Heart left ventricle (tissue), 16 donors: Measurements from ENCODE around the gene CCDC197. TPM values are rescaled to one million over a fixed set of nuclear protein-coding genes. Genes with fewer than 3 reads are reported as not detected.

Source experiments
- ATAC-seq, 4 donors: fragments of 200-7000 bp; cut with Tn5 transposase; one replicate each; pipeline ENCODE4 v1.9.1; 2020 to 2022; ENCODE audit warnings: moderate library complexity in 4 of 4, mild to moderate bottlenecking in 3 of 4, moderate number of reproducible peaks in 1 of 4
- DNase-seq, 5 donors: peaks; one replicate each; pipeline ENCODE4 v3.0.0-alpha.2; 2020
- H3K27ac ChIP-seq, 12 donors: fragments of 200-600 bp; sonication (generic) in 4 of 12; one replicate each; pipeline versions ENCODE4 v1.5.0 to v1.8.0; 2016 to 2022; ENCODE audit warnings: mild to moderate bottlenecking in 2 of 12
- H3K27me3 ChIP-seq, 9 donors: fragments of 200-600 bp; sonication (generic) in 2 of 9; one replicate each; pipeline versions ENCODE4 v1.5.1 to v1.8.0; 2016 to 2022; ENCODE audit warnings: mild to moderate bottlenecking in 3 of 9
- H3K36me3 ChIP-seq, 9 donors: fragments of 200-600 bp; sonication (generic) in 2 of 9; one replicate each; pipeline versions ENCODE4 v1.5.0 to v1.8.0; 2018 to 2022; ENCODE audit warnings: mild to moderate bottlenecking in 2 of 9
- H3K4me1 ChIP-seq, 12 donors: fragments of 200-600 bp; sonication (generic) in 4 of 12; one replicate each; pipeline versions ENCODE4 v1.5.0 to v1.8.0; 2016 to 2022; ENCODE audit warnings: mild to moderate bottlenecking in 3 of 12
- H3K4me3 ChIP-seq, 12 donors: fragments of 200-600 bp; sonication (generic) in 4 of 12; one replicate each; pipeline versions ENCODE4 v1.5.0 to v1.8.0; 2017 to 2022; ENCODE audit warnings: mild to moderate bottlenecking in 9 of 12, moderate library complexity in 4 of 12
- H3K9me3 ChIP-seq, 12 donors: fragments of 200-600 bp; sonication (generic) in 4 of 12; one replicate each; pipeline versions ENCODE4 v1.5.0 to v1.8.0; 2016 to 2022; ENCODE audit warnings: mild to moderate bottlenecking in 1 of 12
- CTCF ChIP-seq, 12 donors: fragments of 200-600 bp; sonication (generic) in 4 of 12; IDR thresholded peaks; one replicate each; pipeline versions ENCODE4 v1.5.0 to v1.8.0; 2018 to 2022; ENCODE audit warnings: antibody characterized with exemption in 12 of 12, mild to moderate bottlenecking in 5 of 12
- POLR2A ChIP-seq, 2 donors: fragments of 450-650 bp; IDR thresholded peaks; one replicate each; pipeline ENCODE4 v1.6.1; 2017; ENCODE audit warnings: antibody characterized with exemption in 2 of 2, mild to moderate bottlenecking in 2 of 2, moderate library complexity in 2 of 2
- WGBS, 4 donors: extraction: QIAGEN DNeasy Blood & Tissue Kit in 2 of 4; methylation state at CpG; one replicate each; pipeline versions ENCODE4 v1.1.5 to v1.1.7; 2013 to 2018; 5-methylcytosine and 5-hydroxymethylcytosine counted together
- intact Hi-C, 10 donors: fragments of 100-400 bp; cut with DNase I; formaldehyde crosslinking; loops; one replicate each; pipeline versions ENCODE4 v1.11.1 to v1.14.2; 2022
- polyA plus RNA-seq, 2 donors: library from polyadenylated mRNA; stranded (reverse); fragments of 200-250 nt; gene quantifications; one replicate each; pipeline ENCODE4 v1.2.3, GENCODE V29; 2013
- total RNA-seq, 9 donors: library from RNA; depleted of rRNA in 2 of 9; stranded (reverse); fragments of >200 nt in 2 of 9; fragmentation: NEBNext Ultra II Directional in 3 of 9; extraction: Animal tissue kit (Norgen Biotek cat#: 25700) in 3 of 9; gene quantifications; one replicate each; pipeline versions ENCODE4 v1.1.0 to v1.2.4, GENCODE V29; 2016 to 2023
- donor health status: ischemic (EF 13 %, LVEDD 7.1; RV severe dilation, severe dysfunction).
- donor health status: healthy with polysubstance abuse.
- donor health status: DM: no; HTN: yes; CAD: no.
- donor health status: DM: no; HTN: no; CAD: no.
- donor health status: ischemic (EF 25% LVEDD 6.9; RV normal size, moderate dysfunction).
- donor health status: ischemic (EF 25% LVEDD 5.7; RV mildly dilated, moderate dysfunction).
- donor health status: healthy.
- donor health status: DM: yes; HTN: yes; CAD: no.
- donor health status: ischemic (EF 35%, LVEDD 5.7; RV mildly dilated, moderate dysfunction).
- donor health status: nonischemic (EF 11% LVEDD 7.7; RV severe dilation, severe dysfunction).
- donor health status: DM: yes; HTN: yes; CAD: no.
- donor health status: PGD.
- donor health status: ischemic (EF 29% LVEDD 5.4; RV normal size, mild dysfunction).
- donor health status: nonischemic (EF 23%, LVEDD 6.1; RV moderate dilation, normal function).

Gene CCDC197
- total and polyA plus RNA-seq, 11 donors = 0.23 to 1.4 (median 0.88) TPM; not detected in 4

GRCh38 chr14:93957751-93958566 lies 39.1 kb upstream of the CCDC197 start:
- intact Hi-C loops = loop anchor here in 2 of 10 donors (2.0 to 10.0 kb wide), 2 partner anchors 15 to 177 kb away; no protein-coding TSS in a partner anchor
- 78 to 89% (median 84%) methylated on average over 12 to 16 of the region's 16 CpGs for WGBS, 4 donors
- TF ChIP-seq CTCF (IDR thresholded peaks at IDR 0.05) (no peak), POLR2A (IDR thresholded peaks at IDR 0.05) (no peak)
- no peak overlapping the region for H3K4me3 ChIP-seq
- peaks cover 3 to 95% (median 45%) of the 10 kb centered on the region in 12 donors for H3K4me1 ChIP-seq
- H3K9me3 ChIP-seq = no peaks in the 10 kb centered on the region
- H3K27me3 ChIP-seq = no peaks in the 10 kb centered on the region
- peak overlapping the region; percentile 28 to 87 (median 76) for H3K27ac ChIP-seq
- peak in 1 of 5 donors; percentile 16 for DNase-seq
- H3K36me3 ChIP-seq = peaks cover 0 to 51% (median 13%) of the 10 kb centered on the region in 9 donors
- no peak for ATAC-seq

- H3K36me3 ChIP-seq = peaks cover 0 to 48% (median 12%) of the 10 kb centered on the region in 9 donors
These were observed 38.4 kb upstream of the CCDC197 start for GRCh38 chr14:93958567-93959238.

GRCh38 chr14:93959239-93960107 lies 37.6 kb upstream of the CCDC197 start:
- no peaks in the 10 kb centered on the region for H3K9me3 ChIP-seq
- intact Hi-C loops = loop anchor here in 3 of 10 donors (2.0 to 10.0 kb wide), 3 partner anchors 13 to 175 kb away; partner anchors contain the start of gene CCDC197 (in 1 of the 3)
- no peaks in the 10 kb centered on the region for H3K27me3 ChIP-seq
- peaks cover 3 to 95% (median 53%) of the 10 kb centered on the region in 12 donors for H3K4me1 ChIP-seq
- H3K27ac ChIP-seq = peak overlapping the region in 11 of 12 donors; percentile 6 to 87 (median 77)
- no peak overlapping the region for H3K4me3 ChIP-seq
- peaks cover 0 to 48% (median 12%) of the 10 kb centered on the region in 9 donors for H3K36me3 ChIP-seq
- WGBS, 4 donors = 57 to 64% (median 60%) methylated on average over 20 to 23 of the region's 23 CpGs
- DNase-seq = peak; percentile 56 to 78 (median 59)
- peak in 3 of 4 donors; percentile 17 to 55 (median 54) for ATAC-seq
- TF ChIP-seq CTCF (IDR thresholded peaks at IDR 0.05) (no peak), POLR2A (IDR thresholded peaks at IDR 0.05) (no peak)

More at GRCh38 chr14:93958567-93959238, 38.4 kb upstream of the CCDC197 start:
- Histone ChIP-seq H3K4me1 (peaks cover 3 to 95% (median 49%) of the 10 kb centered on the region in 12 donors), H3K9me3 (no peaks in the 10 kb centered on the region), H3K27me3 (no peaks in the 10 kb centered on the region), H3K27ac (peak overlapping the region in 11 of 12 donors; percentile 49 to 87 (median 77)), H3K4me3 (no peak overlapping the region)
- 79 to 85% (median 82%) methylated on average over 6 to 7 of the region's 7 CpGs for WGBS, 4 donors
- ATAC-seq = no peak
- DNase-seq = no peak
- no peak for TF ChIP-seq POLR2A (IDR thresholded peaks at IDR 0.05)
- TF ChIP-seq CTCF (IDR thresholded peaks at IDR 0.05) = no peak
- intact Hi-C loops = loop anchor here in 2 of 10 donors (2.0 to 10.0 kb wide), 2 partner anchors 14 to 176 kb away; no protein-coding TSS in a partner anchor
